Measurements from ENCODE around the gene MDFIC. TPM values are rescaled to one million over a fixed set of nuclear protein-coding genes. Genes with fewer than 3 reads are reported as not detected.

The MDFIC gene
- total RNA-seq, 2 experiments from 2014 or later, result 53.5 to 55.3 TPM

- DNase-seq (no peak), ATAC-seq (no peak)
- TF ChIP-seq CTCF (IDR thresholded peaks at IDR 0.05), result no peak
- Mint-ChIP-seq H3K4me3 (no peak overlapping the region), H3K9me3 (no peaks in the 10 kb centered on the region), H3K27me3 (no peaks in the 10 kb centered on the region), H3K27ac (no peak overlapping the region), H3K4me1 (ENCODE audit: low read depth) (no peaks in the 10 kb centered on the region), H3K36me3 (ENCODE audit: low read depth) (no peaks in the 10 kb centered on the region)
- ChIA-PET POLR2A (no interaction called here), CTCF (no interaction called here)
- intact Hi-C loops (cut with micrococcal nuclease), result no loop called here
Observed at GRCh38 chr7:114901771-114902170, 20.1 kb upstream of the MDFIC start.

- DNase-seq, result no peak
- ChIA-PET POLR2A (no interaction called here), CTCF (interaction anchor here (1.0 to 1.3 kb wide), 2 partner anchors 9 to 12 kb away, joined by 3 read pairs; no protein-coding TSS in a partner anchor)
- Mint-ChIP-seq H3K9me3 (no peaks in the 10 kb centered on the region), H3K27me3 (no peaks in the 10 kb centered on the region), H3K36me3 (ENCODE audit: low read depth) (no peaks in the 10 kb centered on the region), H3K4me1 (ENCODE audit: low read depth) (no peaks in the 10 kb centered on the region), H3K4me3 (no peak overlapping the region), H3K27ac (no peak overlapping the region)
- intact Hi-C loops (cut with micrococcal nuclease), result no loop called here
- no peak for TF ChIP-seq CTCF (IDR thresholded peaks at IDR 0.05)
- ATAC-seq, result no peak
Observed at GRCh38 chr7:114903131-114903530, 18.8 kb upstream of the MDFIC start.

GRCh38 chr7:114910787-114911186 is 11.1 kb upstream of the MDFIC start:
- ATAC-seq (no peak), DNase-seq (no peak)
- Mint-ChIP-seq H3K4me1 (ENCODE audit: low read depth) (peaks cover 6% of the 10 kb centered on the region), H3K36me3 (ENCODE audit: low read depth) (no peaks in the 10 kb centered on the region), H3K27me3 (no peaks in the 10 kb centered on the region), H3K27ac (no peak overlapping the region), H3K4me3 (no peak overlapping the region), H3K9me3 (no peaks in the 10 kb centered on the region)
- no peak for TF ChIP-seq CTCF (IDR thresholded peaks at IDR 0.05)
- CTCF ChIA-PET, result no interaction called here
- POLR2A ChIA-PET, result interaction anchor here (0.9 kb wide), 1 partner anchor 14 kb away, joined by 3 read pairs; no protein-coding TSS in a partner anchor
- intact Hi-C loops (cut with micrococcal nuclease), result no loop called here

- CTCF ChIA-PET, result no interaction called here
- ATAC-seq (no peak), DNase-seq (no peak)
- Mint-ChIP-seq H3K9me3 (no peaks in the 10 kb centered on the region), H3K27ac (no peak overlapping the region), H3K4me1 (ENCODE audit: low read depth) (peaks cover 12% of the 10 kb centered on the region), H3K27me3 (no peaks in the 10 kb centered on the region), H3K4me3 (no peak overlapping the region), H3K36me3 (ENCODE audit: low read depth) (no peaks in the 10 kb centered on the region)
- TF ChIP-seq CTCF (IDR thresholded peaks at IDR 0.05), result no peak
- POLR2A ChIA-PET, result interaction anchor here (0.9 kb wide), 1 partner anchor 13 kb away, joined by 3 read pairs; no protein-coding TSS in a partner anchor
- intact Hi-C loops (cut with micrococcal nuclease), result no loop called here
Observed at GRCh38 chr7:114911411-114911810, 10.5 kb upstream of the MDFIC start.

- intact Hi-C loops (cut with micrococcal nuclease), result no loop called here
- H3K9me3 Mint-ChIP-seq, result no peaks in the 10 kb centered on the region
- H3K4me3 Mint-ChIP-seq, result peak overlapping the region; percentile 58
- H3K36me3 Mint-ChIP-seq (ENCODE audit: low read depth), result no peaks in the 10 kb centered on the region
- POLR2A ChIA-PET, result interaction anchor here (1.1 kb wide), 3 partner anchors 9 to 15 kb away, joined by 3 to 4 read pairs (median 3); no protein-coding TSS in a partner anchor
- H3K27ac Mint-ChIP-seq, result peak overlapping the region; percentile 98
- H3K27me3 Mint-ChIP-seq, result no peaks in the 10 kb centered on the region
- peak; percentile 92 for ATAC-seq
- no peak for TF ChIP-seq CTCF (IDR thresholded peaks at IDR 0.05)
- DNase-seq, result peak; percentile 77
- peaks cover 50% of the 10 kb centered on the region for H3K4me1 Mint-ChIP-seq (ENCODE audit: low read depth)
- CTCF ChIA-PET, result interaction anchor here (0.8 to 1.2 kb wide), 2 partner anchors 10 to 51 kb away, joined by 3 read pairs; no protein-coding TSS in a partner anchor
Observed at GRCh38 chr7:114916261-114916892, 5.5 kb upstream of the MDFIC start.
